ENCODE measurements around the gene S100A1.

- no peak for TF ChIP-seq POLR2A (IDR thresholded peaks at IDR 0.05; ENCODE audit: low read depth, low read length)
- no peak for TF ChIP-seq SPI1 (IDR thresholded peaks at IDR 0.05; ENCODE audit: low read depth, low read length)
- TF ChIP-seq POLR2AphosphoS5 (IDR thresholded peaks at IDR 0.05; ENCODE audit: low read depth, low read length) = no peak
- no peak for TF ChIP-seq TAF1 (IDR thresholded peaks at IDR 0.05; ENCODE audit: low read depth, low read length)
- no peak for TF ChIP-seq POU2F2 (IDR thresholded peaks at IDR 0.05; ENCODE audit: low read depth, low read length)
Observed at GRCh38 chr1:153636312-153636711, 8.1 kb downstream of the S100A1 start.
